Transverse colon (tissue), 4 donors: ENCODE results near the gene FAM120C. TPM values are rescaled to one million over a fixed set of nuclear protein-coding genes. Genes with fewer than 3 reads are reported as not detected.

ENCODE experiments used
- DNase-seq: peaks from one replicate; pipeline ENCODE4 v3.0.0-alpha.2; 2019
- H3K27ac ChIP-seq, 4 donors: fragments of 200-600 bp; sonication (generic); 2 replicates each; pipeline ENCODE4 v1.5.1; 2016 to 2018; ENCODE audit warnings: inconsistent platforms in 4 of 4
- H3K27me3 ChIP-seq: fragments of 200-600 bp; sonication (generic); 2 replicates; pipeline ENCODE4 v1.5.1; 2017; ENCODE audit warnings: inconsistent platforms
- H3K36me3 ChIP-seq, 4 donors: fragments of 200-600 bp; sonication (generic); 2 replicates each; pipeline ENCODE4 v1.5.1; 2017 to 2019; ENCODE audit warnings: inconsistent platforms in 4 of 4
- H3K4me1 ChIP-seq, 4 donors: fragments of 200-600 bp; sonication (generic); 2 replicates each; pipeline ENCODE4 v1.5.1; 2017 to 2020; ENCODE audit warnings: inconsistent platforms in 4 of 4
- H3K4me3 ChIP-seq, 4 donors: fragments of 200-600 bp; sonication (generic); 1 replicate in 1 of 4; 2 replicates in 3 of 4; pipeline versions ENCODE4 v1.5.1 to v1.6.1; 2017 to 2019; ENCODE audit warnings: inconsistent platforms in 4 of 4
- H3K9me3 ChIP-seq, 2 donors: fragments of 200-600 bp; sonication (generic); 2 replicates each; pipeline ENCODE4 v1.5.1; 2017 to 2019; ENCODE audit warnings: inconsistent platforms in 2 of 2
- CTCF ChIP-seq, 5 experiments: fragments of 200-600 bp in 3 of 5; fragments of 450-650 bp in 2 of 5; sonication (generic) in 3 of 5; IDR thresholded peaks; 1 replicate in 2 of 5; 2 replicates in 3 of 5; pipeline ENCODE4 v1.5.1; 2016 to 2017; ENCODE audit warnings: antibody characterized with exemption in 5 of 5, inconsistent platforms in 3 of 5, mild to moderate bottlenecking in 2 of 5, moderate library complexity in 1 of 5
- EP300 ChIP-seq: sonication (generic); formaldehyde crosslinking; IDR thresholded peaks from one replicate; pipeline ENCODE4 v1.6.1; 2017; ENCODE audit warnings: antibody characterized with exemption, low read depth
- POLR2A ChIP-seq: fragments of 450-650 bp; IDR thresholded peaks from one replicate; pipeline ENCODE4 v1.6.1; 2016; ENCODE audit warnings: antibody characterized with exemption, mild to moderate bottlenecking, moderate library complexity
- POLR2AphosphoS5 ChIP-seq, 3 donors: sonication (generic); formaldehyde crosslinking; IDR thresholded peaks; one replicate each; pipeline ENCODE4 v1.6.1; 2016; ENCODE audit warnings: antibody characterized with exemption in 3 of 3
- WGBS, 2 donors: methylation state at CpG; one replicate each; pipeline ENCODE4 v1.1.5; 2018; ENCODE audit warnings: low coverage in 1 of 2; 5-methylcytosine and 5-hydroxymethylcytosine counted together
- in situ Hi-C, 4 donors: fragments of 200-750 bp; cut with MboI; loops; one replicate each; pipeline versions ENCODE4 v1.15.0 to v1.15.1; 2017; ENCODE audit warnings: low sequenced_read_pairs in 3 of 4, low pct_ligation_motif_present in 1 of 4, low pct_unique_long_range_greater_than_20kb in 1 of 4
- intact Hi-C: fragments of 100-400 bp; cut with DNase I; formaldehyde crosslinking; loops from one replicate; pipeline ENCODE4 v1.15.1; 2023; ENCODE audit warnings: low total_unique reads
- total RNA-seq, 4 donors: library from RNA; depleted of rRNA; stranded (reverse); fragments of >200 nt; gene quantifications; one replicate each; pipeline ENCODE4 v1.1.0, GENCODE V29; 2016

Gene FAM120C
- total RNA-seq, 4 donors from 2014 or later: 3.0 to 5.7 (median 3.3) TPM

GRCh38 chrX:54085666-54086065 lies 97.4 kb downstream of the FAM120C start:
- H3K27me3 ChIP-seq: no peaks in the 10 kb centered on the region
- intact Hi-C loops: no loop called here
- no peaks in the 10 kb centered on the region for H3K9me3 ChIP-seq
- no peak for TF ChIP-seq EP300
- no peak for TF ChIP-seq CTCF (IDR thresholded peaks at IDR 0.05)
- no peak for TF ChIP-seq POLR2AphosphoS5 (IDR thresholded peaks at IDR 0.05)
- no peak for TF ChIP-seq POLR2A
- H3K27ac ChIP-seq: no peak overlapping the region
- WGBS, 2 donors: 72% methylated on average over 6 of the region's 6 CpGs; no CpG with 5 or more reads in 1 of the 2 donors
- H3K36me3 ChIP-seq: no peaks in the 10 kb centered on the region
- in situ Hi-C loops: no loop called here
- DNase-seq: no peak
- no peaks in the 10 kb centered on the region for H3K4me1 ChIP-seq
- H3K4me3 ChIP-seq: no peak overlapping the region

GRCh38 chrX:54076903-54077302 lies 106.2 kb downstream of the FAM120C start:
- H3K4me1 ChIP-seq: no peaks in the 10 kb centered on the region
- intact Hi-C loops: no loop called here
- in situ Hi-C loops: no loop called here
- TF ChIP-seq EP300: no peak
- no peak for TF ChIP-seq CTCF (IDR thresholded peaks at IDR 0.05)
- TF ChIP-seq POLR2AphosphoS5 (IDR thresholded peaks at IDR 0.05): no peak
- no peak for TF ChIP-seq POLR2A
- DNase-seq: no peak
- H3K36me3 ChIP-seq: no peaks in the 10 kb centered on the region
- 80% methylated on average over 2 of the region's 2 CpGs; no CpG with 5 or more reads in 1 of the 2 donors for WGBS, 2 donors
- H3K27me3 ChIP-seq: no peaks in the 10 kb centered on the region
- no peak overlapping the region for H3K4me3 ChIP-seq
- no peaks in the 10 kb centered on the region for H3K9me3 ChIP-seq
- no peak overlapping the region for H3K27ac ChIP-seq

DNA sequence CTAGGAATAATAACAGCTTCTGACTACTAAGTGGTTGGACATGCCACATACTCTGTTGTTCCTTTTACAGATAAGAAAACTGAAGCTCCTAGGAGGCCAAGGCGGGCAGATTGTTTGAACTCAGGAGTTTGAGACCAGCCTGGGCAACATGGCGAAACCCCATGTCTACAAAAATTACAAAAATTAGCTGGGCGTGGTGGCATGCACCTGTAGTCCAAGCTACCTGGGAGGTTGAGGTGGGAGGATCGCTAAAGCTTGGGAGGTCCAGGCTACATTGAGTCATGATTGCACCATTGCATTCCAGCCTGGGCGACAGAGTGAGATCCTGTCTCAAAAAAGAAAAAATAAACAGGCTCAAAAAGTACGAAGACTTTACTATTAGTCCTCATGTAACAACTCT lies 108.2 kb downstream of the FAM120C start:
- Histone ChIP-seq H3K4me3 (no peak overlapping the region), H3K27me3 (no peaks in the 10 kb centered on the region), H3K36me3 (no peaks in the 10 kb centered on the region), H3K9me3 (no peaks in the 10 kb centered on the region), H3K4me1 (no peaks in the 10 kb centered on the region), H3K27ac (no peak overlapping the region)
- 88 to 100% methylated on average over 2 to 6 of the region's 6 CpGs for WGBS, 2 donors
- in situ Hi-C loops (loop anchor here in 1 of 4 donors (25.0 kb wide), 1 partner anchor 87 kb away; no protein-coding TSS in a partner anchor), intact Hi-C loops (no loop called here)
- DNase-seq: no peak
- TF ChIP-seq POLR2AphosphoS5 (IDR thresholded peaks at IDR 0.05) (no peak), CTCF (IDR thresholded peaks at IDR 0.05) (no peak), POLR2A (no peak), EP300 (no peak)

- H3K27ac ChIP-seq: no peak overlapping the region
- no peak overlapping the region for H3K4me3 ChIP-seq
- no peaks in the 10 kb centered on the region for H3K4me1 ChIP-seq
- in situ Hi-C loops (loop anchor here in 1 of 4 donors (25.0 kb wide), 1 partner anchor 95 kb away; no protein-coding TSS in a partner anchor), intact Hi-C loops (no loop called here)
- H3K9me3 ChIP-seq: no peaks in the 10 kb centered on the region
- WGBS, 2 donors: 47 to 83% methylated on average over 2 of the region's 2 CpGs
- H3K36me3 ChIP-seq: no peaks in the 10 kb centered on the region
- DNase-seq: no peak
- TF ChIP-seq EP300 (no peak), POLR2AphosphoS5 (IDR thresholded peaks at IDR 0.05) (no peak), POLR2A (no peak), CTCF (IDR thresholded peaks at IDR 0.05) (no peak)
- H3K27me3 ChIP-seq: no peaks in the 10 kb centered on the region
Observed at GRCh38 chrX:54067766-54068165, 115.3 kb downstream of the FAM120C start.
